ENCODE data around the gene CHPF.
A peak's percentile ranks its signal among the peaks of the same experiment; 100 is the strongest.

CHPF gene

GRCh38 chr2:219565130-219566080 lies 21.8 kb upstream of the CHPF start:
- Histone ChIP-seq H3K79me2 (ENCODE audit: control insufficient read depth, insufficient read depth, low read length, poor library complexity) (peaks cover 5% of the 10 kb centered on the region), H2AK5ac (ENCODE audit: low read length) (no peak overlapping the region), H3K18ac (ENCODE audit: low read length) (no peak overlapping the region), H3K14ac (ENCODE audit: low read length) (no peak overlapping the region), H4K12ac (ENCODE audit: low read depth, low read length) (no peak overlapping the region), H4K91ac (ENCODE audit: low read depth, low read length) (no peak overlapping the region), H3K27ac (ENCODE audit: low read depth, low read length) (no peak overlapping the region), H4K8ac (ENCODE audit: low read depth, low read length) (no peak overlapping the region), H3K4ac (ENCODE audit: low read depth, low read length) (no peak overlapping the region), H2BK12ac (ENCODE audit: low read length) (no peak overlapping the region), H2BK120ac (ENCODE audit: insufficient read depth, low read length, poor library complexity) (no peak overlapping the region), H3K79me1 (ENCODE audit: low read length) (peaks cover 20% of the 10 kb centered on the region), H3K9ac (ENCODE audit: low read length) (no peak overlapping the region), H3K36me3 (ENCODE audit: control insufficient read depth in 1 of 2, insufficient read depth in 2 of 2, low read length in 2 of 2) (peaks cover 68 to 72% of the 10 kb centered on the region in 2 experiments), H3K4me3 (ENCODE audit: low read depth, low read length) (no peak overlapping the region), H3K4me2 (ENCODE audit: low read length) (no peak overlapping the region), H2BK5ac (ENCODE audit: low read depth, low read length, poor library complexity) (no peak overlapping the region), H3K23ac (ENCODE audit: low read length) (no peak overlapping the region), H3K27me3 (ENCODE audit: insufficient read depth, low read length) (no peaks in the 10 kb centered on the region), H2AFZ (ENCODE audit: insufficient read depth, low read length, poor library complexity) (no peak overlapping the region), H3K9me3 (ENCODE audit: insufficient read depth, low read depth, low read length) (peaks cover 1% of the 10 kb centered on the region), H3K4me1 (ENCODE audit: control insufficient read depth in 1 of 2, insufficient read depth in 2 of 2, low read length in 2 of 2) (peaks cover 28 to 39% of the 10 kb centered on the region in 2 experiments)
- WGBS (ENCODE audit: extremely low coverage, insufficient coverage, insufficient read length): no CpG with 5 or more reads among the region's 21 CpGs
- no peak for DNase-seq

DNA sequence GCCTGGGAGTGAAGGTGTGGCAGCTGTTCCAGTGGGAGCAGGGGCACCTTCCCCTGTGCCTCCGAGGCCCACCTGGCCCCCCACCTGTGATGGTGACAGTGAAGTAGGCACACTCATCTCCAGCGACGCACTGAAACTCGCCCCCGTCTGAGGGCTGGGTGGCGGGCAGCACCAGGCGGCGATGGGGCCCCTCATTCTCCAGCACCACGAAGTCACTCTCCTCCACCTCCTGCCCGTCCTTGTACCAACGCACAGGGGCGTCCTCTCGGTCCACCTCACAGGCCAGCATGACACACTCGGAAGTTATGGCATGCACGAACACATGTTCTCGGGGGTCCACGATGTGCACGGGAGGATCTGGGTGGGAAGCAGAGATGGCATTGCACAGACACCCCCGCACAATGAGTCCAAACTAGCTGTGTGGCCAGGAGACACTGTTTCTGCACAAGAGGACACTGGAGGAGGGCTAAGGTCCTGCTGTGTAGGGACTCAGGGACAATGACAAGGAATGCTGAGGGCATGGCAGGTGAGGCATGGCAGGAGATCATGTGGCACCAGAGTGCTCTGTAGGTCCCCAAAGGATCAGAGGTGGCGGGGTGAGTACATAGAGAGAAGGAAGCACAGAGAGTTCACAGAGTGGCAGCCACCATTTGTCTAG lies 19.8 kb upstream of the CHPF start:
- WGBS (ENCODE audit: extremely low coverage, insufficient coverage, insufficient read length): no CpG with 5 or more reads among the region's 20 CpGs

DNA sequence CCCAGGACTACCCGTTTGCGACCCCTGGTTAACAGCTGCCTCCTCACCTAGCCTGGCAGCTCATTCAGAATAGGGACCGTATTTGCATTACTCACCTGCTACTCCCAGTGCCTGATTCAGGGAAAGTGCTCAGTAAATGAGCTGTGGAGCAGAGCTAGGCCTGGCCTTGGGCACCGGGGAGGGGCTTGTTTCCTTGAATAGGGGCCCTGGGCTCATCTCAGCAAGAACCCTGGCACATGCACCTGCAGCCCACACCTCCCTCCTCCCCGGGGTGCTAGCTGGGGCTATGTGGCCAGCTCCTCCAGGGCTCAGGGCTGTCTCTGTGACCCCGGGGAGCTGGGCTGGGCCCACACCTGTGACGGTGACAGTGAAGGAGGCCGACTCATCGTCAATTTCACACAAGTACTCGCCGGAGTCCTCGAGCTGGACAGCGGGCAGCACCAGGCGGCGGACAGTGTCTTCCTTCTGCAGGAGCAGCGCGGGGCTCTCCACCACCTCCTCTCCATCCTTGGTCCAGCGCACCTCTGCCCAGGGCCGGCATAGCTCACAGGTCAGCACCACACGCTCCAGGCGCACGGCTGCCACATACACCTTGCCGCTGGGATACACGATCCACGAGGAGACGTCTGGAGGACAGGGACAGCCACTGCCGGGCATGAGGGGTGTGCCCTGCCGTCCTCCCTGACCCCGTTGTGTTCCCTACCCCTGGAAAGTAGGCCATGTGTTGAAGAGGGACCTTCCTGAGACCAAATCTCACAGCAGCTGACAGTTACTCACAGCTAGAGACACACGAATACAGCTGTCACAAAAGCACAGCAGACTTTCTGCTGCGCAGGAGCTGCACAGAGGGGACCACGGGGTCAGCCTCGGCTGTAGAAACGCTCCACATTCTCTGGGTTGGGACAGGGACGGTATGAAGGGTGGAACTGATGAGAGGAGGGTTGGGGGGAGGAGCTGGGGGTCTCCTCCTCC lies 18.7 kb upstream of the CHPF start:
- Histone ChIP-seq H2AFZ (ENCODE audit: insufficient read depth, low read length, poor library complexity) (no peak overlapping the region), H3K4ac (ENCODE audit: low read depth, low read length) (no peak overlapping the region), H3K4me3 (ENCODE audit: low read depth, low read length) (no peak overlapping the region), H3K36me3 (ENCODE audit: control insufficient read depth in 1 of 2, insufficient read depth in 2 of 2, low read length in 2 of 2) (peaks cover 72 to 78% of the 10 kb centered on the region in 2 experiments), H2BK120ac (ENCODE audit: insufficient read depth, low read length, poor library complexity) (no peak overlapping the region), H3K23ac (ENCODE audit: low read length) (no peak overlapping the region), H4K8ac (ENCODE audit: low read depth, low read length) (no peak overlapping the region), H3K79me1 (ENCODE audit: low read length) (peaks cover 11% of the 10 kb centered on the region), H3K9me3 (ENCODE audit: insufficient read depth, low read depth, low read length) (peaks cover 1% of the 10 kb centered on the region), H4K12ac (ENCODE audit: low read depth, low read length) (no peak overlapping the region), H3K9ac (ENCODE audit: low read length) (no peak overlapping the region), H2BK12ac (ENCODE audit: low read length) (no peak overlapping the region), H2BK5ac (ENCODE audit: low read depth, low read length, poor library complexity) (no peak overlapping the region), H2AK5ac (ENCODE audit: low read length) (no peak overlapping the region), H3K18ac (ENCODE audit: low read length) (no peak overlapping the region), H3K4me2 (ENCODE audit: low read length) (no peak overlapping the region), H3K79me2 (ENCODE audit: control insufficient read depth, insufficient read depth, low read length, poor library complexity) (no peaks in the 10 kb centered on the region), H3K4me1 (ENCODE audit: control insufficient read depth in 1 of 2, insufficient read depth in 2 of 2, low read length in 2 of 2) (peaks cover 22 to 27% of the 10 kb centered on the region in 2 experiments), H3K27ac (ENCODE audit: low read depth, low read length) (peak overlapping the region; percentile 67), H3K14ac (ENCODE audit: low read length) (no peak overlapping the region), H4K91ac (ENCODE audit: low read depth, low read length) (no peak overlapping the region), H3K27me3 (ENCODE audit: insufficient read depth, low read length) (no peaks in the 10 kb centered on the region)
- WGBS (ENCODE audit: extremely low coverage, insufficient coverage, insufficient read length): no CpG with 5 or more reads among the region's 35 CpGs
- no peak for DNase-seq

More for the DNA sequence above, 19.8 kb upstream of the CHPF start:
- Histone ChIP-seq H3K9me3 (ENCODE audit: insufficient read depth, low read depth, low read length) (peaks cover 1% of the 10 kb centered on the region), H3K79me2 (ENCODE audit: control insufficient read depth, insufficient read depth, low read length, poor library complexity) (no peaks in the 10 kb centered on the region), H2BK5ac (ENCODE audit: low read depth, low read length, poor library complexity) (no peak overlapping the region), H3K4ac (ENCODE audit: low read depth, low read length) (no peak overlapping the region), H3K4me1 (ENCODE audit: control insufficient read depth in 1 of 2, insufficient read depth in 2 of 2, low read length in 2 of 2) (peaks cover 25 to 31% of the 10 kb centered on the region in 2 experiments), H4K91ac (ENCODE audit: low read depth, low read length) (no peak overlapping the region), H3K79me1 (ENCODE audit: low read length) (peaks cover 13% of the 10 kb centered on the region), H3K27ac (ENCODE audit: low read depth, low read length) (no peak overlapping the region), H2AK5ac (ENCODE audit: low read length) (no peak overlapping the region), H3K27me3 (ENCODE audit: insufficient read depth, low read length) (no peaks in the 10 kb centered on the region), H4K8ac (ENCODE audit: low read depth, low read length) (no peak overlapping the region), H3K18ac (ENCODE audit: low read length) (no peak overlapping the region), H4K12ac (ENCODE audit: low read depth, low read length) (no peak overlapping the region), H3K4me2 (ENCODE audit: low read length) (no peak overlapping the region), H3K9ac (ENCODE audit: low read length) (no peak overlapping the region), H3K4me3 (ENCODE audit: low read depth, low read length) (no peak overlapping the region), H3K14ac (ENCODE audit: low read length) (no peak overlapping the region), H2AFZ (ENCODE audit: insufficient read depth, low read length, poor library complexity) (no peak overlapping the region), H2BK120ac (ENCODE audit: insufficient read depth, low read length, poor library complexity) (no peak overlapping the region), H2BK12ac (ENCODE audit: low read length) (no peak overlapping the region), H3K36me3 (ENCODE audit: control insufficient read depth in 1 of 2, insufficient read depth in 2 of 2, low read length in 2 of 2) (peaks cover 70 to 78% of the 10 kb centered on the region in 2 experiments), H3K23ac (ENCODE audit: low read length) (no peak overlapping the region)
- DNase-seq: no peak
